Liver (tissue), 3 donors: Measurements from ENCODE around the gene HSD3B1.
"Not testable (repeated sequence)": the region's sequence is repeated elsewhere in the genome, so short reads cannot be mapped to it uniquely, and the experiment has no call there.

ENCODE experiments used
- FOXA2 ChIP-seq: IDR thresholded peaks from 2 replicates; pipeline ENCODE4 v1.6.1; 2016; ENCODE audit warnings: antibody characterized with exemption
- GABPA ChIP-seq, 2 donors: IDR thresholded peaks in 1 of 2; conservative IDR thresholded peaks in 1 of 2; 2 replicates each; pipeline ENCODE4 v1.6.1; 2016; ENCODE audit warnings: antibody characterized with exemption in 2 of 2, mild to moderate bottlenecking in 1 of 2, moderate library complexity in 1 of 2
- HNF4A ChIP-seq, 2 donors: conservative IDR thresholded peaks; 2 replicates each; pipeline ENCODE4 v1.6.1; 2016; ENCODE audit warnings: antibody characterized with exemption in 2 of 2, mild to moderate bottlenecking in 2 of 2
- HNF4G ChIP-seq: IDR thresholded peaks from 2 replicates; pipeline ENCODE4 v1.6.1; 2016; ENCODE audit warnings: antibody characterized with exemption
- RAD21 ChIP-seq, 2 donors: IDR thresholded peaks; 2 replicates each; pipeline ENCODE4 v1.6.1; 2016; ENCODE audit warnings: antibody characterized with exemption in 2 of 2, mild to moderate bottlenecking in 2 of 2
- REST ChIP-seq: IDR thresholded peaks from 2 replicates; pipeline ENCODE4 v1.6.1; 2016; ENCODE audit warnings: antibody characterized with exemption, mild to moderate bottlenecking
- TAF1 ChIP-seq: conservative IDR thresholded peaks from 2 replicates; pipeline ENCODE4 v1.6.1; 2016; ENCODE audit warnings: antibody characterized with exemption, mild to moderate bottlenecking
- TF ChIP-seq, protein P1 (sequence below): fragments of 150-350 bp; IDR thresholded peaks from 2 replicates; pipeline ENCODE4 v1.5.1; 2017; ENCODE audit warnings: improper control_type of control experiment, low read depth, low read length; ENCODE audit not compliant: missing input control
- donor health status: healthy.
- donor health status: healthy.

DNA sequence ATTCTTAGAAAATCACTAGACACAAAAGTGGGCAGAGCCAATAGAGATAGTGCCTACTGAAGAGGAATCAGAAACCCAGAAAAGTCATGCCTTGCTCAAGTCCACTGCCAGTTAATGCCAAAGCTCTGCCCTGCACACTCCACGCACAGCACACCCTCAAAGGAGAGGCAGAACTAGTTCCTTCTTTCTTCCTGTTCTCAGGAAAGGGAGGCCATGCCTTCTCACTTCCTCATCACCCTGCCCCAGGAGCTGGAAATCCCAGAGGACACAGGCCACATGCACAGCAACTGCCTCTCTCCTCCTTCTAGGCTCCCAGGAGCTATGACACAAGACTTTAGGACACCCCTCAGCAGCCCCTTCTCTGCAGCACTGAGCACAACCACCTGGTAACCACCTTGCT is 45.6 kb downstream of the HSD3B1 start:
- TF ChIP-seq, protein P1, sequence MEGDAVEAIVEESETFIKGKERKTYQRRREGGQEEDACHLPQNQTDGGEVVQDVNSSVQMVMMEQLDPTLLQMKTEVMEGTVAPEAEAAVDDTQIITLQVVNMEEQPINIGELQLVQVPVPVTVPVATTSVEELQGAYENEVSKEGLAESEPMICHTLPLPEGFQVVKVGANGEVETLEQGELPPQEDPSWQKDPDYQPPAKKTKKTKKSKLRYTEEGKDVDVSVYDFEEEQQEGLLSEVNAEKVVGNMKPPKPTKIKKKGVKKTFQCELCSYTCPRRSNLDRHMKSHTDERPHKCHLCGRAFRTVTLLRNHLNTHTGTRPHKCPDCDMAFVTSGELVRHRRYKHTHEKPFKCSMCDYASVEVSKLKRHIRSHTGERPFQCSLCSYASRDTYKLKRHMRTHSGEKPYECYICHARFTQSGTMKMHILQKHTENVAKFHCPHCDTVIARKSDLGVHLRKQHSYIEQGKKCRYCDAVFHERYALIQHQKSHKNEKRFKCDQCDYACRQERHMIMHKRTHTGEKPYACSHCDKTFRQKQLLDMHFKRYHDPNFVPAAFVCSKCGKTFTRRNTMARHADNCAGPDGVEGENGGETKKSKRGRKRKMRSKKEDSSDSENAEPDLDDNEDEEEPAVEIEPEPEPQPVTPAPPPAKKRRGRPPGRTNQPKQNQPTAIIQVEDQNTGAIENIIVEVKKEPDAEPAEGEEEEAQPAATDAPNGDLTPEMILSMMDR = not testable (repeated sequence)
- TF ChIP-seq GABPA (IDR thresholded peaks at IDR 0.05 in 1 of 2, conservative IDR thresholded peaks at IDR 0.05 in 1 of 2); HNF4A (conservative IDR thresholded peaks at IDR 0.05); RAD21 (IDR thresholded peaks at IDR 0.05); REST; HNF4G; FOXA2; TAF1: not testable (repeated sequence)
